ENCODE results near the gene CLDN16. TPM values are rescaled to one million over a fixed set of nuclear protein-coding genes. Genes with fewer than 3 reads are reported as not detected.

The CLDN16 gene
- total and polyA plus RNA-seq, 3 donors from 2014 or later: 0.19 to 0.55 (median 0.36) TPM

GRCh38 chr3:190371152-190371551 lies 16.8 kb upstream of the CLDN16 start:
- Histone ChIP-seq H3K36me3 (ENCODE audit: low read depth, missing control alignments) (no peaks in the 10 kb centered on the region), H3K9me3 (no peaks in the 10 kb centered on the region), H3K4me1 (no peaks in the 10 kb centered on the region), H3K4me3 (no peak overlapping the region), H3K27me3 (no peaks in the 10 kb centered on the region), H3K27ac (no peak overlapping the region)
- TF ChIP-seq CTCF (IDR thresholded peaks at IDR 0.05): no peak
- TF ChIP-seq POLR2A (IDR thresholded peaks at IDR 0.05): no peak
- WGBS, 2 donors: 48 to 50% methylated on average over 2 of the region's 2 CpGs
- intact Hi-C loops (cut with DNase I; ENCODE audit: low total_unique reads): no loop called here
- no peak for DNase-seq

- Histone ChIP-seq H3K27ac (no peak overlapping the region), H3K4me1 (no peaks in the 10 kb centered on the region), H3K36me3 (ENCODE audit: low read depth, missing control alignments) (no peaks in the 10 kb centered on the region), H3K4me3 (no peak overlapping the region), H3K9me3 (no peaks in the 10 kb centered on the region), H3K27me3 (no peaks in the 10 kb centered on the region)
- no peak for DNase-seq
- TF ChIP-seq CTCF (IDR thresholded peaks at IDR 0.05): no peak
- TF ChIP-seq POLR2A (IDR thresholded peaks at IDR 0.05): no peak
- intact Hi-C loops (cut with DNase I; ENCODE audit: low total_unique reads): no loop called here
These were observed 12.7 kb upstream of the CLDN16 start for GRCh38 chr3:190375246-190375645.

GRCh38 chr3:190375671-190376070 lies 12.3 kb upstream of the CLDN16 start:
- Histone ChIP-seq H3K36me3 (ENCODE audit: low read depth, missing control alignments) (no peaks in the 10 kb centered on the region), H3K4me1 (no peaks in the 10 kb centered on the region), H3K4me3 (no peak overlapping the region), H3K27me3 (no peaks in the 10 kb centered on the region), H3K27ac (no peak overlapping the region), H3K9me3 (no peaks in the 10 kb centered on the region)
- no peak for DNase-seq
- intact Hi-C loops (cut with DNase I; ENCODE audit: low total_unique reads): no loop called here
- TF ChIP-seq POLR2A (IDR thresholded peaks at IDR 0.05) (no peak), CTCF (IDR thresholded peaks at IDR 0.05) (no peak)
- WGBS, 2 donors: 64 to 75% methylated on average over 3 of the region's 3 CpGs

DNA sequence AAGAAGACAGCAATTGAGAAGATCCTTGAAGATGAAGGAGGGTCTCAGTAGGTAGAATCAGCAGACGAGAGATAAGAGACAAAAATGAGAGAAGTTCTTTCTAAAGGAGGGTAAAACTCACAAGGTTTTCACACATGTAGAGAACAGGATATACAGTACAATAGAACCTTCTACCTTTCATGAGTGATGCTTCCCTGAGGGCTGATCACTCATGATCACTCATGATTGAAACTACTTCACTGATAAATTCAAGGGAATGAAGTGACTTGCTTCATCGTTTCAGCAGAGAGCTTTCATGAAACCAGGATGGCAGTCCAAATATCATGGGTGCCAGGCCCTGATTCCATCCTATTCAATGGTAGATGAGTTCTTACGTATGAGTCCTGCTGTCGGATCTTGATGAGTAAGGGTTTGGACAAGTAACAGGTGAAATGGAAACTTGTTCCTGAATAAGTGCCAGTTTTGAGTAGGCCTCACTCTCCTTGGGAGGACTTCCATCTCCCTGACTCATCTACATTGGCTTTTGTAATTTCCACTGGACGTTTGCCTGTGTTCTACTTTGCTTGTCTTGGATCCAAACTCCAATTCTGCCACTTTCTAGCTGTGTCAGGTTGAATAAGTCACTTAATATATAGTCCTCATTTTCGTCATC lies 9.6 kb upstream of the CLDN16 start:
- no peaks in the 10 kb centered on the region for H3K9me3 ChIP-seq
- no peaks in the 10 kb centered on the region for H3K27me3 ChIP-seq
- TF ChIP-seq CTCF (IDR thresholded peaks at IDR 0.05) (no peak), POLR2A (IDR thresholded peaks at IDR 0.05) (no peak)
- no peaks in the 10 kb centered on the region for H3K36me3 ChIP-seq (ENCODE audit: low read depth, missing control alignments)
- H3K4me3 ChIP-seq: no peak overlapping the region
- DNase-seq: no peak
- WGBS, 2 donors: 86 to 93% methylated on average over 6 of the region's 6 CpGs
- no peak overlapping the region for H3K27ac ChIP-seq
- H3K4me1 ChIP-seq: no peaks in the 10 kb centered on the region
- intact Hi-C loops (cut with DNase I; ENCODE audit: low total_unique reads): no loop called here

DNA sequence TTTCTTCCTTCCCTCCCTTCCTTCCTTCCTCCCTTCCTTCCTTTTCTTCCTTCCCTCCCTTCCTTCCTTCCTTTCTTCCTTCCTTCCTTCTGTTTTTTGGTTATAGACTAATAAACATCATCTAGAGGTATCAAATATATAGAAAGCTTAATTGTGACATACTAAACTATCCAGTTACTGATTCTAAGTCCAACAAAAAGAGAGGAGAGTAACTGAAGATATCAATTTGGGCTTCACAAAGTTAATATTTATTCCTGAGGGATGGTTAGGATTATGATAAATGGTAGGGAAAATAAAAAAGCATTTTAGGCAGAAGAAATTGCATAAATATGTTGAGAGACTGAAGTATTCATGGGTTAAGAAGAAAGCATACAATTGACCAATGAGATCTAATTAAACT lies 7.8 kb upstream of the CLDN16 start:
- H3K9me3 ChIP-seq: no peaks in the 10 kb centered on the region
- TF ChIP-seq CTCF (IDR thresholded peaks at IDR 0.05) (no peak), POLR2A (IDR thresholded peaks at IDR 0.05) (no peak)
- DNase-seq: no peak
- intact Hi-C loops (cut with DNase I; ENCODE audit: low total_unique reads): no loop called here
- no peaks in the 10 kb centered on the region for H3K36me3 ChIP-seq (ENCODE audit: low read depth, missing control alignments)
- no peak overlapping the region for H3K27ac ChIP-seq
- no peaks in the 10 kb centered on the region for H3K27me3 ChIP-seq
- H3K4me1 ChIP-seq: no peaks in the 10 kb centered on the region
- H3K4me3 ChIP-seq: no peak overlapping the region

All from testis (tissue), 3 donors.